CD4-positive, alpha-beta T cell treated with Interleukin-21 for 1 hour (primary cell): ENCODE results near the gene WDR37.

Experiments used
- DNase-seq: peaks from one replicate; pipeline ENCODE4 v3.0.0-alpha.2; 2020

Gene WDR37

GRCh38 chr10:1130995-1131790, 75.0 kb downstream of the WDR37 start:
- DNase-seq = no peak

- no peak for DNase-seq
These were observed 76.4 kb downstream of the WDR37 start for GRCh38 chr10:1132584-1132983.

DNA sequence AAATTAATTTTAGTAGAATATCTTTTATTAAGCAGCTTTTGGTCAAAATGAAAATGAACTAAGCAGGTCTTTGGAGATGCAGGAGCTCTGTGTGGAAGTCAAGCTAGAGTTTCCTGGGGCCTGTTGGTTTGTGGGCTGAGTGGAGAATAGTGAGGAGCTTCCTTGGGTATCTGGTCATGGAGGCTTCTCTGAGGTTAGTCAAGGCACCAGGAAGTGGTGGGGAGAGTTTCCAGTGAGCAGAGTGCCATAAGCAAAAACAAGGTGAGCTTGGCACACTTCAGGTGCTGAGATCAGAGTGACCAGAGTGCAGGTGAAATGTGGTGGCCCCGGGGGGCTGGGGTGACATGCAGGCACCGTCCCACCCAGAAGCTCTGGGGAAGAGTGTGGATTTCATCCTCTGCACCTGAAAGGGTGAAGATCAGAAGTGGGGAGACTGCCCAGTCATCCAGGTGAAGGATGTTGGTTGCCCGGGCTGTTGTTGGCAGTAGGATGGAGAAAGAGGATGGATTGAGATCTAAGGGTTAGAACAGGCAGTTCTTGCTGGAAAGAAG, 77.4 kb downstream of the WDR37 start:
- no peak for DNase-seq

DNA sequence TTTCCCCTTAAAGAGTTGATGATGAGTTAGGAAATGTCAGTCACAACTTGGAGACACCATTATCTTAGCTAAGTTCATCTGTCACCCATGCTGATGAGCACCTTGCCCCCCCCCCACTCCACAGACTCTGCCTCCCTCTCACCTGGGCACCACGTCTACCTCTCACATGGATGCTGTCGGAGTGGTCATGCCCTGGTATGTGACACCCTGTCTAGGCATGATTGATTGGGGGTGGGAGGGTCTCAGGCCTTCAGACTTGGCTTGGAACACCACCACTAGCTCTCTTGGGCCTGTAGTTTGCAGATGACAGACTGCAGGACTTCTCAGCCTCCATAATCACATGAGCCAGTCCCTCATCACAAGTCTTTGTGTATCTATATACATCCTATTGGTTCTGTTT, 78.0 kb downstream of the WDR37 start:
- DNase-seq = no peak

DNA sequence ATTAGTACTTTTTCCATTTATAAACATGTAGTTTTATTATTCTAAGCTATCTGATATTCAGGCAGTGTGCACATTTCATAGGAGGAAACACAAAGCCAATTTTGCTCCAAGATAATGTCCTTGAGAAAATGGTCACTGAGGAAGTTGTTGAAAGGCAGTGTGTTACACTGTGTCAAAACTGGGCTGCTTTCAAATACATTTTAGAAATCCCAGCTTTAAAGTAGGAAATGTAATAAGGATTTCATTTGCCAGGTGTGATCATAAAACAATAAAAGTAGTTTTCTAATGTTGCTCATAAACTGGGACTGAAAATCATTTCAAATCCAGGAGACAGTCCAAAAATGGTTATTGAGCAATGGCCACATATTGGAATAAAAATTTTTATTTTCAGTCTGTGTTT, 80.1 kb downstream of the WDR37 start:
- no peak for DNase-seq

DNA sequence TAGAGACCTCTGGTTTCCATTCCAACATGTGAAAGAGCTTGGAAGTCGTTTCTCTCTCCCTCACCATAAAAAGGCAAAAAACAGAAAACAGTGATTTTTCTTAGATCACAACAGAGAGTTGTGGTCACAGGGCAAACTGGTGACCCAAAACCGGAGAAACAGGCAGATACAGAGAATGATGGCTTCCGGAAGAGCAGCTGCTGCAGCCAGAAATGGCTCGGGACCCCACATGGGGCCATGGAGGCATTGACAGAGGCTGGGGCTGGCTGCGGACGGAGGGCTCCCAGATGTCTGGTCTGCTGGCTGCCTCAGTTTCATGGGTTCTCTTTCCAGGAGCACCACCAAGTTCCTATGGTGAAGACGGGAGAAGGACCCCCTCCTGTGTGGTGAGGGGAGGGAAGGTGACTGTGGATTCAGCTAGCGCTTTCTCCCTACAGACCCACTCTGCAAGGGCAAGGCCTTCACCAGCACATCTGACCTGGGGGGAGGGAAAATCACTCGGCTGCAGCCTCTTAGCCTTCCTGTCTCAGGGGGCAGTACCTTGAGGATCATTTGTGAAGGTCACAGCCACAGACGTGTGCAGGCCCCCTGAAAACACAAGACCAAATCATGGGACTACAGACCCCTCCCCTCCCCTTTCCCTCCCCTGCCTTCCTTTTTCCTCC, 81.4 kb downstream of the WDR37 start:
- DNase-seq = no peak

GRCh38 chr10:1138529-1138928, 82.3 kb downstream of the WDR37 start:
- DNase-seq = no peak

- no peak for DNase-seq
These were observed 85.1 kb downstream of the WDR37 start for GRCh38 chr10:1141261-1141660.

DNA sequence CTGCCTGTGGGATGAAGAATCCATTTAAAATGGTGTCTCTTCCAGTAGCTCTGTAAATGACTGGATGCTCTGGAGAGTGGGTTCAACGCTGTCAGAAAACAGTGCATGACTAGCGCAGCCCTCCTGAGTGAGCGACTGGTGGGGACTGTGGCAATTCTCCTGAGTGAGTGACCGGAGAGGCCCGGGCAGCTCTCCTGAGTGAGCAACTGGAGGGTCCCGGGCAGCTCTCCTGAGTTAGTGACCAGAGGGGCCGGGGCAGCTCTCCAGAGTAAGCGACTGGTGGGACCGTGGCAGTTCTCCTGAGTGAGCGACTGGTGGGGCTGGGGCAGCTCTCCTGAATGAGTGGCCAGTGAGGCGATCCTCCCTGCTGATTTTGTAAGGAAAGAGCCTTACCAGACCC, 85.5 kb downstream of the WDR37 start:
- no peak for DNase-seq

DNA sequence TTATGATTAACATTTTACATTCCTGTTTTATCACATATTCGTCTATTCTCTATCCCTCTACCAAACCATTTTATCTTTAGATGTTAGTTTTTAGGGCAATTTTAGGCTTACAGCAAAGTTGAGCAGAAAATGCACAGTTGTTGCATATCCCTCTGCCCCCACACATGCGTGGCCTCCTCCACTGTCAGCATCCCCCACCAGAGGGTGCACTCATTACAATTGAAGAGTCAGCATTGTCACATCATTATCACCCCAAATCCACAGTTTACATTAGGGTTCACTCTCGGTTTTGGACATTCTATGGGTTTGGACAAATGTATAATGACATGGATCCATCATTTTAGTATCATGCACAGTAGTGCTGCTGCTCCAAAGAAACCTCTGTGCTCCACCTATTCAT, 86.4 kb downstream of the WDR37 start:
- no peak for DNase-seq

DNA sequence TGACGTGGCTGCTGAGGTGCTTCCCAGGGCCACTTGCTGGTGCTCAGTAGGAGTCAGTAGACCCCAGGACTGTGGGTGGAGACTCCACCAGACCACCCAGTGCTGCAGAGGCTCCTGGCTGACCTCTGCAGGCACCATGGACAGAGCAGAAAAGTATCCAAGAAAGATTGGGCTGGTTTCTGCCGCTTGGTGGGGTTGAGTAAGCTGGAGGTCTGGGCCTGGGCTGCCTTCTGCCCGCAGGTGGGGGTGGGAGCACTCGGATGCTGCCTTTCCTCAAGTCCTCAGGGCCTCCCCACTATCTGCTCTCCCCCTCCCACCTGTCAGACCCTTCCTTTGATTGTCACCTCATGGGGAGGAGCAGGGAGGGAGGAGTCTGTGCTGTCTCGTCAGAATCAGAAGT, 91.6 kb downstream of the WDR37 start:
- no peak for DNase-seq

DNA sequence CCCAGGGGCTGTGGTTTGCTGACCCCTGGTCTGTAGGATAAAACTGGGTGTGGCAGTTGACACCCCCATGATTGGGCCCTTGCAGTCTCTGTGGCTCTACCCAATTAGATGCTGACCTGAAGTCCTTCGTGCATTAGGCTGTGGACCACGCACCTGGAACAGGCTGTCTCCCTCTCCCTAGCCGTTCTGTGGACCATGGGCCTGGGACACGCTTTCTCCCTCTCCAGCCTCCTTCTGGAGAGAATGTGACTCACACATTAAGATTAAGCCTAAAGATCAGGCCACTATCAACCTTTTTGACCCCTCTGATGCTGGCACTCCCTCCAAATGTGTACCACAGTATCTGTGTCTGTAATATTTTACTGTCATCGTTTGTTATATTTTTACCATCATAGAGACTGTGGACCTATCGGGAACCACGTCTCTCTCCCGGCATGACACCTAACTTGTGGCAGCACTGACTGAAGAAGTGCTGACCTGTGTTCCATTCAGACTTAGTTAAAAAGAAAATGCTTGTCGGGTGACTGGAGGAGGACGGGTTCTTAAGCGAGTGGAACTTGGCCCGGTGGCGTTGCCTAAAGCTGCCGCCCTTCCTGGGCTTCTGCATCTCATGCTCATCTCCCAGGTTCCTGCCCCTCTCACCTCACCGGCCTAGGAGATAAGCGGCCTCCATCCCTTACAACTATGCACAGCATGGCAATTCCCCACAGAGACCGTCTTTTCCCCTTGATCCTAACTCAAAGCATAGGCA, 92.8 kb downstream of the WDR37 start:
- no peak for DNase-seq

DNA sequence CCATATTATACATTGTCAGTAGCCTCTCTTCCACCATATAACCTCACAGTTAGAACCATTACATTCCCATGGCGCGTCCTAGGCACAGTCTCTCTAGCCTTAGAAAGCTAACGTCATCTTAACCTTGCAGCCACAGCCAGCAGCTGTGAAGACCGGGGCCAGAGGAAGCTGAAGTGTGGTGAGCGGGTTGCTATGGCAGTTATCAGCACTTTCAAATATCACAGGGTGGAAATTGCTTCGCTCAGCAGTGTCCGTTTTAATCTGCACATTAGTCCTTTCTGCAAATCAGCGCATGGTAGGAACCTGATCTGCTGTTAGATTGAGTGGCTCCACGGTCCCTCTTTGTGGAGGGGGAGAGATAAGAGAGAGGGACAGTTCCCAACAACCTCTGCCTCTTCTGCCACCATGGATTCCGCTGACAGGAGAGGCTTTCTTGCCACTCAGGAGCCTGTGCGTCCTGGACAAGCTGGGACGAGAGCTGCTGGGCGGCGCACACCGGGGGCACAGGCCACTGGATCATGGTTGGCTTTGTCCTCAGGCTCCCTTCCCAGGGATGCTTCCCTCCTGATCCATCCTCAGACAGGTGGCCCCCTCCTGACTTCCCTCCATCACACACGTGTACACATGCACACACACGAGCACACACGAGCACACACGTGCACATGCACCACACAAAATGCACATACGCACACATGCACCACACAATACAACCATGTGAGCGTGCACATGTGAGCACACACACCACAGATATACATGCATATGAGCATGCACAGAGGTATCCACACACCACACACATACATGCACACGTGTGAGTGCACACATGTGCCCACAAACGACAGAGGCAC, 93.8 kb downstream of the WDR37 start:
- peak; percentile 45 for DNase-seq

DNA sequence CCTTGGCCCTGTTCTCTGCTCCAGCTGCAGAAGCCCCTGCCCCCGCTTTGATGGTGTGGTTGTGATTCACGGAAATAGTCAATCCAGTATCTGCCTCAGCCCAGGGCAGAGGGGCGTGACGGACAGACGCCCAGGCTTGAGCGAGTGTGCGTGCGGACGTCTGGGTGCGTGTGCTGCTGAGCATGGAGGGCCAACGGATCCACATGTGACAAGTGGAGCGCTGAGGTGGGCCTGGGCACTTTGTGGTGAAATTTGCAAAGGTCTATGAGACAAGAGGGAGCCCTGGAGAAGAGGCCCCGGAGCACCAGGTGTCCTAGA, 94.4 kb downstream of the WDR37 start:
- DNase-seq = no peak

DNA sequence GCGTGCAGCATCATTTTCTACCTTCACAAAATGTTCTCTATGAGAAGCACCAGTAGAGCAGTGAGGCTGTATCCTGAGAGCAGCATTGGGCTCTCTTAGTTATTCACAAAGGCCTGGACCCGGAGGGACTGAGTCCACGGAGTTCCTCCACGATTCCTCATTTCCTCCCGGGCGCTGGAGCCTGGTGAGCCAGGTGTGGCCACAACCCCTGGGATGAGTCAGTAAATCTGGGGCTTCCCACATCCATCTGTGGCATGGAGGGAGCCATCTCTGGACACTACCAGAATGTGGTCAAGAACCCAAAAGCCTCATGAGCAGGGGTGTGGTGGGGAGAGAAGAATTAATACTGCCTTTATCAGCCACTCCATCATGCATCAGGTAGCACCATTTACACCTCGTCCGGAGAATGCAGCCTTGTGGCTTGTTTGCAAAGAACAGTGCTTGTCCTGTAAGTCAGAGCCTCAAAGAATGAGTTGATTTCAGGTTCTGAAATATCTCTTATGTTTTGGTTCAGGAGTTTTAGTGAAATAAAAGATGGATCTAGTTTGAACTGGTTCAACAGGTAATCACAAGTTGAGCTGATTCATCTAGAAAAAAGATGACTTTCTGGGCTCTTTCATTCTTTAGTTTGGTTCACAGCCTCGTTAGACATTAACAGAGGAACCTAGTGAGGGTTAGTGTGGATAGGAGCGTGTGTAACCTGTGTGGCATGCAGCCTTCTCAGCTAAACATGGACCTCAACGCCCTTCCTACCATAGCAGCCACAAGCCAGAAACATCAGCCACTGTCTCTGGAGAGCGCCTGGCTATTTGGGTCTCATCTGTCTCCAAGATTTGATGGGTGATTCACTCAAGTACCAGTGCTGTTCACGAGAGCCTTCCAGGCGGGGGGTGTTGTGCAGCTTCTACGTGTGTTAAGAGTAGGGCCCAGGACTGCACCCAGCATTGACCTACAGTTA, 95.2 kb downstream of the WDR37 start:
- DNase-seq = no peak

DNA sequence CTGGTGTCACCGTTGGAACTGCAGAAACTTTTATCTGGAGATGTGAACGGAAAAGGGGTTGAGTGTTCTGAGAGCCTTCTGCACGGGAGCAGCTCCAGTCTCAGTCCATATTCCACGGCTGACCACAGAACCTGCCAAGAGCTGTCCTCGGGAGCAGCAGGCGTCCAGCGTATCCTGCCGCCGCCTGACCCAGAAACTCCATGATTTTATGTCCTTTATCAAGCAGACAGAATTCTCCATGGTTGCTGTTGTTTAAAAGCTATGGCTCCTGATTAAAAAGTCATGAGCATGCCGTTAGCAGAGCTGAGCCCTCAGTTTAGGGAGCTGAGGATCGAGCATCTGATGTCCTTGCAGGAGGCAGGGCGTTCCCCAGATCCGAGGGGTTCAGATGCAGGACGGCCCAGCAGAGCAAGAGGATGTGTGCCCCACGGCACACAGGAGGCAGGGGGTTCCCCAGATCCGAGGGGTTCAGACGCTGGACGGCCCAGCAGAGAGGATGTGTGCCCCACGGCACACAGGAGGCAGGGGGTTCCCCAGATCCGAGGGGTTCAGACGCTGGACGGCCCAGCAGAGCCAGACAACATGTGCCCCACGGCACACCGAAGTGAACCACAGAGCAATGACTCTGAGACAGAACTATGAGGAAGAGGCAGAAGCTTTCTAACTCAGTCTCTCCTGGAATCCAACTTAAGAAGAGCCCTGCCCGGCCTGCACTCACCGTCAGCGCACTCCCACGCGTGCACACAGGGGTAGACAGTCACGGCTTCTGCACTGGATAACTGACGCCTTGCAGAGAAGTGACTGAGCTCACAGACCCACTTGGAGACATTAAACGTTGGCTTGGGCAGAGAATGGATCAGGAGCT, 96.4 kb downstream of the WDR37 start:
- DNase-seq = no peak

GRCh38 chr10:1153251-1153763, 97.1 kb downstream of the WDR37 start:
- no peak for DNase-seq

- DNase-seq = no peak
These were observed 97.7 kb downstream of the WDR37 start for GRCh38 chr10:1153805-1154351.

GRCh38 chr10:1154531-1155295, 98.5 kb downstream of the WDR37 start:
- DNase-seq = no peak
